A549 (cell line): ENCODE results near the gene ZC3H13. TPM values are rescaled to one million over a fixed set of nuclear protein-coding genes. Genes with fewer than 3 reads are reported as not detected.

ENCODE experiments used
- ATAC-seq, 2 experiments: fragments of 200-7000 bp in 1 of 2; fragments of >200 bp in 1 of 2; cut with Nextera tagmentation in 1 of 2; cut with Tn5 transposase in 1 of 2; 3 replicates each; pipeline versions ENCODE4 v1.8.0 to v1.9.1; 2018 to 2020; ENCODE audit warnings: mild to moderate bottlenecking in 1 of 2, moderate library complexity in 1 of 2
- CTCF ChIA-PET: fragments of 300-600 bp; sonication (Branson Sonifier 250); formaldehyde crosslinking; extraction: SDS; loops from one replicate; lab custom pipeline; 2021; ENCODE audit warnings: antibody characterized with exemption, inconsistent platforms; lab: Yijun Ruan, JAX
- POLR2A ChIA-PET: fragments of 350-600 bp; formaldehyde crosslinking; extraction: SDS; loops from one replicate; lab custom pipeline; 2021; ENCODE audit warnings: antibody characterized with exemption, inconsistent platforms; lab: Yijun Ruan, JAX
- DNase-seq, 2 experiments: peaks; one replicate each; pipeline versions ENCODE4 v3.0.0 to v3.0.0-alpha.2; 2011 to 2016; ENCODE audit warnings: low read depth in 1 of 2, low spot score in 1 of 2
- FAIRE-seq: peaks from 2 replicates; lab custom pipeline; 2011; peaks lifted over from hg19 to GRCh38; lab: Jason Lieb, UNC
- H3K27ac ChIP-seq, 2 experiments: fragments of >200 bp; sonication (Bioruptor Twin); formaldehyde crosslinking; 3 replicates each; pipeline ENCODE4 v1.5.1; 2016 to 2017
- H3K4me1 ChIP-seq: fragments of >200 bp; sonication (Bioruptor Twin); formaldehyde crosslinking; 3 replicates; pipeline ENCODE4 v1.6.1; 2016
- H3K4me2 ChIP-seq: fragments of >200 bp; sonication (Bioruptor Twin); formaldehyde crosslinking; 3 replicates; pipeline ENCODE4 v1.6.1; 2016
- H3K4me3 ChIP-seq: fragments of >200 bp; sonication (Bioruptor Twin); formaldehyde crosslinking; 3 replicates; pipeline ENCODE4 v1.5.1; 2016
- H3K9me3 ChIP-seq: fragments of >200 bp; sonication (Bioruptor Twin); formaldehyde crosslinking; 3 replicates; pipeline ENCODE4 v1.6.1; 2016
- BHLHE40 ChIP-seq: IDR thresholded peaks from 2 replicates; pipeline ENCODE4 v1.6.1; 2012; ENCODE audit warnings: low read depth, low read length, inconsistent platforms
- CHD4 ChIP-seq: fragments of 200-600 bp; sonication (generic); IDR thresholded peaks from 2 replicates; pipeline ENCODE4 v1.6.1; 2016; ENCODE audit warnings: antibody characterized with exemption, mild to moderate bottlenecking, borderline replicate concordance
- EP300 ChIP-seq, 2 experiments: fragments of >200 bp; sonication (Bioruptor Twin); formaldehyde crosslinking; IDR thresholded peaks; 2 replicates in 1 of 2; 3 replicates in 1 of 2; pipeline ENCODE4 v1.6.1; 2016 to 2017
- ESRRA ChIP-seq: fragments of 150-350 bp; IDR thresholded peaks from 2 replicates; pipeline ENCODE4 v1.6.1; 2014; ENCODE audit warnings: mild to moderate bottlenecking, low read length, borderline replicate concordance
- HDAC2 ChIP-seq: fragments of 200-600 bp; sonication (generic); IDR thresholded peaks from 2 replicates; pipeline ENCODE4 v1.6.1; 2016
- HOXB13 ChIP-seq: fragments of 250-450 bp; sonication (Bioruptor Pico); IDR thresholded peaks from 2 replicates; pipeline ENCODE4 v1.5.0; 2020; ENCODE audit warnings: low read depth, mild to moderate bottlenecking, moderate library complexity
- JUNB ChIP-seq: fragments of >200 bp; sonication (Bioruptor Twin); formaldehyde crosslinking; IDR thresholded peaks from 2 replicates; pipeline ENCODE4 v1.6.1; 2016
- KDM5A ChIP-seq: fragments of 200-600 bp; sonication (generic); IDR thresholded peaks from 2 replicates; pipeline ENCODE4 v1.6.1; 2016; ENCODE audit warnings: antibody characterized with exemption, mild to moderate bottlenecking
- MAFK ChIP-seq: fragments of 450-650 bp; IDR thresholded peaks from 2 replicates; pipeline ENCODE4 v1.6.1; 2014; ENCODE audit not compliant: partially characterized antibody
- MAZ ChIP-seq: fragments of 150-350 bp; IDR thresholded peaks from 2 replicates; pipeline ENCODE4 v1.6.1; 2014; ENCODE audit warnings: antibody characterized with exemption, low read depth, low read length, borderline replicate concordance
- NR3C1 ChIP-seq: fragments of >200 bp; sonication (Bioruptor Twin); formaldehyde crosslinking; IDR thresholded peaks from 3 replicates; pipeline ENCODE4 v1.6.1; 2017
- PHF8 ChIP-seq: fragments of 200-600 bp; sonication (generic); IDR thresholded peaks from 2 replicates; pipeline ENCODE4 v1.6.1; 2016; ENCODE audit warnings: low read depth, mild to moderate bottlenecking, antibody characterized with exemption, moderate library complexity, borderline replicate concordance
- POLR2A ChIP-seq: IDR thresholded peaks from 2 replicates; pipeline ENCODE4 v1.6.1; 2012; ENCODE audit warnings: mild to moderate bottlenecking, low read length
- RAD21 ChIP-seq, 2 experiments: fragments of >200 bp in 1 of 2; sonication (Bioruptor Twin) in 1 of 2; formaldehyde crosslinking in 1 of 2; IDR thresholded peaks in 1 of 2; conservative IDR thresholded peaks in 1 of 2; 2 replicates in 1 of 2; 3 replicates in 1 of 2; pipeline ENCODE4 v1.6.1; 2012 to 2018; ENCODE audit warnings: inconsistent platforms in 1 of 2
- RFX5 ChIP-seq: fragments of 450-650 bp; IDR thresholded peaks from 2 replicates; pipeline ENCODE4 v1.7.1; 2014; ENCODE audit warnings: antibody characterized with exemption, mild to moderate bottlenecking, moderate library complexity
- ZC3H11A ChIP-seq: fragments of 450-650 bp; IDR thresholded peaks from 2 replicates; pipeline ENCODE4 v1.6.1; 2014; ENCODE audit warnings: antibody characterized with exemption, mild to moderate bottlenecking
- ZFP36 ChIP-seq: fragments of 450-650 bp; IDR thresholded peaks from 2 replicates; pipeline ENCODE4 v1.6.1; 2014; ENCODE audit warnings: borderline replicate concordance; ENCODE audit not compliant: partially characterized antibody
- ZNF302 ChIP-seq: fragments of 250-450 bp; sonication (Bioruptor Pico); IDR thresholded peaks from 2 replicates; pipeline ENCODE4 v1.9.0; 2021; ENCODE audit warnings: inconsistent platforms, mild to moderate bottlenecking, moderate library complexity
- ZSCAN20 ChIP-seq: fragments of 250-450 bp; sonication (Bioruptor Pico); IDR thresholded peaks from 2 replicates; pipeline ENCODE4 v1.8.0; 2022; ENCODE audit warnings: mild to moderate bottlenecking, moderate library complexity
- WGBS: methylation state at CpG from one replicate; pipeline ENCODE4 v1.1.6; 2017; ENCODE audit errors: missing lambda C conversion rate; 5-methylcytosine and 5-hydroxymethylcytosine counted together
- polyA plus RNA-seq, 4 experiments: library from polyadenylated mRNA; depleted of rRNA in 3 of 4; stranded (reverse); fragments of >200 nt; fragmentation: RNase III in 1 of 4; extraction: RNeasy Plus Mini Kit Qiagen cat#74134 plus additional on column Dnase treatment in 1 of 4; gene quantifications; 2 replicates in 3 of 4; 3 replicates in 1 of 4; pipeline ENCODE4 v1.2.3, GENCODE V29; 2011 to 2017
- TF ChIP-seq, protein P1 (sequence below): fragments of >200 bp; sonication (Bioruptor Twin); formaldehyde crosslinking; IDR thresholded peaks from 3 replicates; pipeline ENCODE4 v1.5.1; 2016
- TF ChIP-seq, protein P2 (sequence below): fragments of >200 bp; sonication (Bioruptor Twin); formaldehyde crosslinking; IDR thresholded peaks from 2 replicates; pipeline ENCODE4 v1.6.1; 2016
- TF ChIP-seq, protein P3 (sequence below): fragments of >200 bp; sonication (Bioruptor Twin); formaldehyde crosslinking; IDR thresholded peaks from 3 replicates; pipeline ENCODE4 v1.6.1; 2016
- TF ChIP-seq, protein P4 (sequence below): IDR thresholded peaks from 2 replicates; pipeline ENCODE4 v1.6.1; 2012
- TF ChIP-seq, protein P5 (sequence below): fragments of 200-600 bp; sonication (generic); IDR thresholded peaks from 2 replicates; pipeline ENCODE4 v1.6.1; 2016; ENCODE audit warnings: antibody characterized with exemption, mild to moderate bottlenecking, moderate library complexity
- TF ChIP-seq, protein P6 (sequence below): fragments of 250-450 bp; sonication (Bioruptor Pico); IDR thresholded peaks from 2 replicates; pipeline ENCODE4 v1.5.0; 2020; ENCODE audit warnings: low read depth, mild to moderate bottlenecking, moderate library complexity

The ZC3H13 gene
- polyA plus RNA-seq, 2 of the 4 experiments (the other 2 are of a cell fraction): 9.5 to 17.5 TPM

DNA sequence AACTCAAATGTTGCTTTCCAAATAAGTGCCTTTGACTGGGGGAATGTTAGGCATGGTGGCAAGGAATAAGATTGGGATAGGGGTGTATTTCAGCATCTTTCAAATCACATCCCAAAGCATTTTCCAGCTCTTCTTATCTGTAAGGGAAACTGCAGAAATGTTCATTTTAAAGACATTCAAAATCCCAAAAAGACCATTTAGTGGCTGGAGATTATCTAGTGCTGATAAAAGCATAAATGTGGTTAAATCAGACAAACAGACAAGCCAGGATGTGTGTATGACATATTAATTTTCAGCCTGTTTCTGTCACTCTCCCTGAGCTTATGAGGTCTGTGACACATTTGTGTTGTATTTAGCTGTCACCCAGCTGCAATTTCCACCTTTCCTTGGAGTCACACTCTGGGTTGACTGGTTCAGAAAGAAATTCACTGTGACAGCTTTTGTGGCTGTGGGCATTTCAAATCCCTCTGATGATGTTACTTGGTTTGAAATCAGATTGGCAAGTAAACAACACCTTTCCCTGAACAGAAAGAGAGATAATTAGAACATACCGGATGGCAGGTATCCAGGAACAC, 131.3 kb downstream of the ZC3H13 start:
- no peak overlapping the region for H3K4me2 ChIP-seq
- ChIA-PET CTCF (no interaction called here), POLR2A (no interaction called here)
- H3K9me3 ChIP-seq: no peaks in the 10 kb centered on the region
- 100% methylated on average over 1 of the region's 1 CpG for WGBS
- no peak overlapping the region for H3K27ac ChIP-seq
- no peak overlapping the region for H3K4me3 ChIP-seq
- TF ChIP-seq CHD4: no peak
- no peak for TF ChIP-seq HOXB13 (CRISPR knock-in tag)
- no peak for TF ChIP-seq HDAC2
- TF ChIP-seq ZNF302 (CRISPR knock-in tag): no peak
- no peak for TF ChIP-seq BHLHE40
- TF ChIP-seq ZSCAN20: no peak
- TF ChIP-seq NR3C1: no peak
- TF ChIP-seq, all 56 proteins: peak for 0
- FAIRE-seq (no peak), DNase-seq (no peak), ATAC-seq (no peak)
- no peaks in the 10 kb centered on the region for H3K4me1 ChIP-seq

DNA sequence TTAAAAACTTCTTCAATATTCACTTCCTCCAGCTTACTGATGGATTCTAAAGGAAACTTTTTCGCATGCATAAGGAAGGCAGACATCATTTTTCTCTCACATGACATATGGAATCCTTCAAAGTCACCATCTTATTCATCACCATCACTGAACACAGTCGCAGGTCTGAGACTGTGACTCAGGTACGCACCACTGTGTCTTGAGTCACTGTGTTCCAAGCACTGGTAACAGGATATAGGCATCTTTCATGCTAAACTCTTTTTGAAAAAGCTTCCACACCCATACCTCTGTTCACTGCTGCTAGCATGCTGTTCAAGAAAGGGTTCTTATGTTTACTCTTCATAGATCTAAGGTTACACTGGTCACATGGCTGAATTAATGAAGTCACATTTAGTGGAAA, 133.9 kb downstream of the ZC3H13 start:
- TF ChIP-seq RAD21 (conservative IDR thresholded peaks at IDR 0.05 in 1 of 2, IDR thresholded peaks at IDR 0.05 in 1 of 2) (no peak), MAZ (no peak), RFX5 (no peak), MAFK (no peak), ZFP36 (no peak), EP300 (IDR thresholded peaks at IDR 0.05) (no peak), JUNB (no peak), KDM5A (no peak), ZC3H11A (no peak)
- TF ChIP-seq, protein P1, sequence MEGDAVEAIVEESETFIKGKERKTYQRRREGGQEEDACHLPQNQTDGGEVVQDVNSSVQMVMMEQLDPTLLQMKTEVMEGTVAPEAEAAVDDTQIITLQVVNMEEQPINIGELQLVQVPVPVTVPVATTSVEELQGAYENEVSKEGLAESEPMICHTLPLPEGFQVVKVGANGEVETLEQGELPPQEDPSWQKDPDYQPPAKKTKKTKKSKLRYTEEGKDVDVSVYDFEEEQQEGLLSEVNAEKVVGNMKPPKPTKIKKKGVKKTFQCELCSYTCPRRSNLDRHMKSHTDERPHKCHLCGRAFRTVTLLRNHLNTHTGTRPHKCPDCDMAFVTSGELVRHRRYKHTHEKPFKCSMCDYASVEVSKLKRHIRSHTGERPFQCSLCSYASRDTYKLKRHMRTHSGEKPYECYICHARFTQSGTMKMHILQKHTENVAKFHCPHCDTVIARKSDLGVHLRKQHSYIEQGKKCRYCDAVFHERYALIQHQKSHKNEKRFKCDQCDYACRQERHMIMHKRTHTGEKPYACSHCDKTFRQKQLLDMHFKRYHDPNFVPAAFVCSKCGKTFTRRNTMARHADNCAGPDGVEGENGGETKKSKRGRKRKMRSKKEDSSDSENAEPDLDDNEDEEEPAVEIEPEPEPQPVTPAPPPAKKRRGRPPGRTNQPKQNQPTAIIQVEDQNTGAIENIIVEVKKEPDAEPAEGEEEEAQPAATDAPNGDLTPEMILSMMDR: no peak
- TF ChIP-seq, protein P2, sequence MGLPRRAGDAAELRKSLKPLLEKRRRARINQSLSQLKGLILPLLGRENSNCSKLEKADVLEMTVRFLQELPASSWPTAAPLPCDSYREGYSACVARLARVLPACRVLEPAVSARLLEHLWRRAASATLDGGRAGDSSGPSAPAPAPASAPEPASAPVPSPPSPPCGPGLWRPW: no peak
- TF ChIP-seq, protein P3, sequence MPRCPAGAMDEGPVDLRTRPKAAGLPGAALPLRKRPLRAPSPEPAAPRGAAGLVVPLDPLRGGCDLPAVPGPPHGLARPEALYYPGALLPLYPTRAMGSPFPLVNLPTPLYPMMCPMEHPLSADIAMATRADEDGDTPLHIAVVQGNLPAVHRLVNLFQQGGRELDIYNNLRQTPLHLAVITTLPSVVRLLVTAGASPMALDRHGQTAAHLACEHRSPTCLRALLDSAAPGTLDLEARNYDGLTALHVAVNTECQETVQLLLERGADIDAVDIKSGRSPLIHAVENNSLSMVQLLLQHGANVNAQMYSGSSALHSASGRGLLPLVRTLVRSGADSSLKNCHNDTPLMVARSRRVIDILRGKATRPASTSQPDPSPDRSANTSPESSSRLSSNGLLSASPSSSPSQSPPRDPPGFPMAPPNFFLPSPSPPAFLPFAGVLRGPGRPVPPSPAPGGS: no peak
- H3K9me3 ChIP-seq: no peaks in the 10 kb centered on the region
- no peak overlapping the region for H3K27ac ChIP-seq
- DNase-seq (no peak), ATAC-seq (no peak), FAIRE-seq (no peak)
- no peak overlapping the region for H3K4me3 ChIP-seq
- WGBS: 12% methylated on average over 3 of the region's 3 CpGs
- ChIA-PET CTCF (no interaction called here), POLR2A (no interaction called here)
- H3K4me2 ChIP-seq: no peak overlapping the region
- no peaks in the 10 kb centered on the region for H3K4me1 ChIP-seq

DNA sequence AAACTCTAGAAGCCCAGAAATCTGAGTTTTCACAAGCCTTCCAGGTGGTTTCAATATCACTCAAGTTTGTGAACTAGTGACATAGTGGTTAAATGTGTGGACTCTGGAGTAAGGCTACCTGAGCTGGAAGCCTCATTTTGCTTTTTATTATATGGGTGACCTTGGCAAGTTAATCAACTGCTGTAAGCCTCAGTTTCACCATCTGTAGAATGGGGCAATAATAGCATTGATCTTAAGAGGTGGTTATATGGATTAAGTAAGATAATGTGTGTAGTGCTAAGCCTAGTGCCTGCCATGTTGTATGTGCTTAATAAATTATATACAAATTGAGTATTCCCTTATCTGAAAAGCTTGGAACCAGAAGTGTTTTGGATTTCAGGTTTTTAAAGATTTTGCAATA, 135.5 kb downstream of the ZC3H13 start:
- ChIA-PET POLR2A (no interaction called here), CTCF (no interaction called here)
- no peak for FAIRE-seq
- ATAC-seq: no peak
- no peak overlapping the region for H3K4me3 ChIP-seq
- H3K4me1 ChIP-seq: no peaks in the 10 kb centered on the region
- no peaks in the 10 kb centered on the region for H3K9me3 ChIP-seq
- H3K27ac ChIP-seq: no peak overlapping the region
- no peak for DNase-seq
- TF ChIP-seq, protein P4, sequence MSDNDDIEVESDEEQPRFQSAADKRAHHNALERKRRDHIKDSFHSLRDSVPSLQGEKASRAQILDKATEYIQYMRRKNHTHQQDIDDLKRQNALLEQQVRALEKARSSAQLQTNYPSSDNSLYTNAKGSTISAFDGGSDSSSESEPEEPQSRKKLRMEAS: no peak
- no peak for TF ChIP-seq RFX5
- TF ChIP-seq PHF8: no peak
- TF ChIP-seq ESRRA: no peak
- TF ChIP-seq JUNB: no peak
- TF ChIP-seq, protein P5, sequence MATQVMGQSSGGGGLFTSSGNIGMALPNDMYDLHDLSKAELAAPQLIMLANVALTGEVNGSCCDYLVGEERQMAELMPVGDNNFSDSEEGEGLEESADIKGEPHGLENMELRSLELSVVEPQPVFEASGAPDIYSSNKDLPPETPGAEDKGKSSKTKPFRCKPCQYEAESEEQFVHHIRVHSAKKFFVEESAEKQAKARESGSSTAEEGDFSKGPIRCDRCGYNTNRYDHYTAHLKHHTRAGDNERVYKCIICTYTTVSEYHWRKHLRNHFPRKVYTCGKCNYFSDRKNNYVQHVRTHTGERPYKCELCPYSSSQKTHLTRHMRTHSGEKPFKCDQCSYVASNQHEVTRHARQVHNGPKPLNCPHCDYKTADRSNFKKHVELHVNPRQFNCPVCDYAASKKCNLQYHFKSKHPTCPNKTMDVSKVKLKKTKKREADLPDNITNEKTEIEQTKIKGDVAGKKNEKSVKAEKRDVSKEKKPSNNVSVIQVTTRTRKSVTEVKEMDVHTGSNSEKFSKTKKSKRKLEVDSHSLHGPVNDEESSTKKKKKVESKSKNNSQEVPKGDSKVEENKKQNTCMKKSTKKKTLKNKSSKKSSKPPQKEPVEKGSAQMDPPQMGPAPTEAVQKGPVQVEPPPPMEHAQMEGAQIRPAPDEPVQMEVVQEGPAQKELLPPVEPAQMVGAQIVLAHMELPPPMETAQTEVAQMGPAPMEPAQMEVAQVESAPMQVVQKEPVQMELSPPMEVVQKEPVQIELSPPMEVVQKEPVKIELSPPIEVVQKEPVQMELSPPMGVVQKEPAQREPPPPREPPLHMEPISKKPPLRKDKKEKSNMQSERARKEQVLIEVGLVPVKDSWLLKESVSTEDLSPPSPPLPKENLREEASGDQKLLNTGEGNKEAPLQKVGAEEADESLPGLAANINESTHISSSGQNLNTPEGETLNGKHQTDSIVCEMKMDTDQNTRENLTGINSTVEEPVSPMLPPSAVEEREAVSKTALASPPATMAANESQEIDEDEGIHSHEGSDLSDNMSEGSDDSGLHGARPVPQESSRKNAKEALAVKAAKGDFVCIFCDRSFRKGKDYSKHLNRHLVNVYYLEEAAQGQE: no peak
- no peak for TF ChIP-seq ZSCAN20
- no peak for TF ChIP-seq ZC3H11A
- no peak for TF ChIP-seq MAFK
- no peak for TF ChIP-seq POLR2A
- TF ChIP-seq, protein P6, sequence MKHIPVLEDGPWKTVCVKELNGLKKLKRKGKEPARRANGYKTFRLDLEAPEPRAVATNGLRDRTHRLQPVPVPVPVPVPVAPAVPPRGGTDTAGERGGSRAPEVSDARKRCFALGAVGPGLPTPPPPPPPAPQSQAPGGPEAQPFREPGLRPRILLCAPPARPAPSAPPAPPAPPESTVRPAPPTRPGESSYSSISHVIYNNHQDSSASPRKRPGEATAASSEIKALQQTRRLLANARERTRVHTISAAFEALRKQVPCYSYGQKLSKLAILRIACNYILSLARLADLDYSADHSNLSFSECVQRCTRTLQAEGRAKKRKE (CRISPR knock-in tag): no peak
- H3K4me2 ChIP-seq: no peak overlapping the region
